Neural cell (in vitro differentiated cells): ENCODE measurements around the gene MFRP. TPM values are rescaled to one million over a fixed set of nuclear protein-coding genes. Genes with fewer than 3 reads are reported as not detected.

Source experiments
- H2AFZ ChIP-seq: fragments of 200-600, 300-800 bp; sonication (generic), shearing (Covaris generic); 2 replicates; pipeline ENCODE4 v1.6.0; 2014; ENCODE audit warnings: low read depth, mild to moderate bottlenecking, antibody characterized with exemption, low read length, moderate library complexity
- H3F3A ChIP-seq: fragments of 200-600 bp; shearing (Covaris generic); 2 replicates; pipeline ENCODE4 v1.6.1; 2016; ENCODE audit warnings: mild to moderate bottlenecking, moderate library complexity, mixed read lengths, antibody characterized with exemption, low read length; ENCODE audit not compliant: insufficient read depth, poor library complexity, severe bottlenecking
- H3K27ac ChIP-seq: fragments of 200-600, 300-800 bp; sonication (generic), shearing (Covaris generic); 2 replicates; pipeline ENCODE4 v1.5.1; 2014; ENCODE audit warnings: mild to moderate bottlenecking, low read length, moderate library complexity
- H3K27me3 ChIP-seq: fragments of 300-800, 200-600 bp; sonication (generic), shearing (Covaris generic); 2 replicates; pipeline ENCODE4 v1.6.0; 2014; ENCODE audit warnings: mild to moderate bottlenecking, low read depth, low read length, moderate library complexity; ENCODE audit not compliant: insufficient read depth
- H3K36me3 ChIP-seq: fragments of 300-800, 200-600 bp; sonication (generic), shearing (Covaris generic); 2 replicates; pipeline ENCODE4 v1.5.1; 2014; ENCODE audit warnings: mild to moderate bottlenecking, antibody characterized with exemption, low read length, moderate library complexity; ENCODE audit not compliant: insufficient read depth
- H3K4me2 ChIP-seq: fragments of 300-800, 200-600 bp; sonication (generic), shearing (Covaris generic); 2 replicates; pipeline ENCODE4 v1.6.0; 2014; ENCODE audit warnings: mild to moderate bottlenecking, low read length
- H3K4me3 ChIP-seq: fragments of 300-800, 200-600 bp; sonication (generic), shearing (Covaris generic); 2 replicates; pipeline ENCODE4 v1.5.1; 2014; ENCODE audit warnings: mild to moderate bottlenecking, low read length, moderate library complexity
- H3K79me2 ChIP-seq: fragments of 200-600 bp; shearing (Covaris generic); replicated peaks from 2 replicates; pipeline ENCODE4 v1.6.0; 2014; ENCODE audit warnings: mild to moderate bottlenecking, low read length, moderate library complexity; ENCODE audit not compliant: insufficient read depth
- H3K9ac ChIP-seq: fragments of 300-800, 200-600 bp; sonication (generic), shearing (Covaris generic); 2 replicates; pipeline ENCODE4 v1.6.1; 2016; ENCODE audit warnings: mild to moderate bottlenecking, low read length, mixed read lengths
- H3K9me2 ChIP-seq: fragments of 200-600 bp; shearing (Covaris generic); 2 replicates; pipeline ENCODE4 v1.6.1; 2016; ENCODE audit warnings: mild to moderate bottlenecking, low read length, mixed read lengths; ENCODE audit not compliant: insufficient read depth
- H3K9me3 ChIP-seq: fragments of 200-600, 300-800 bp; sonication (generic), shearing (Covaris generic); 2 replicates; pipeline ENCODE4 v1.6.1; 2016; ENCODE audit warnings: mild to moderate bottlenecking, mixed run types, low read length, moderate library complexity, mixed read lengths
- H4K20me1 ChIP-seq: fragments of 200-600 bp; shearing (Covaris generic); 2 replicates; pipeline ENCODE4 v1.6.1; 2016; ENCODE audit warnings: mild to moderate bottlenecking, mixed run types; ENCODE audit not compliant: insufficient read depth
- CTCF ChIP-seq: fragments of 450-650 bp; IDR thresholded peaks from 2 replicates; pipeline ENCODE4 v1.5.1; 2014; ENCODE audit warnings: antibody characterized with exemption, mild to moderate bottlenecking, moderate library complexity; ENCODE audit not compliant: poor library complexity, severe bottlenecking
- EP300 ChIP-seq: fragments of 450-650 bp; conservative IDR thresholded peaks from 2 replicates; pipeline ENCODE4 v1.6.1; 2014; ENCODE audit warnings: antibody characterized with exemption, mild to moderate bottlenecking, moderate library complexity; ENCODE audit not compliant: poor library complexity, severe bottlenecking
- EZH2 ChIP-seq: fragments of 200-600, 300-800 bp; shearing (Covaris generic), sonication (generic); IDR thresholded peaks from 2 replicates; pipeline ENCODE4 v1.6.1; 2014; ENCODE audit warnings: antibody characterized with exemption, low read length, borderline replicate concordance, mild to moderate bottlenecking; ENCODE audit not compliant: insufficient read depth, poor library complexity, severe bottlenecking
- MXI1 ChIP-seq: fragments of 450-650 bp; conservative IDR thresholded peaks from 2 replicates; pipeline ENCODE4 v1.6.1; 2014; ENCODE audit warnings: antibody characterized with exemption, mild to moderate bottlenecking; ENCODE audit not compliant: poor library complexity, severe bottlenecking
- POLR2AphosphoS5 ChIP-seq: IDR thresholded peaks from 2 replicates; pipeline ENCODE4 v1.6.1; 2012
- RAD21 ChIP-seq: fragments of 450-650 bp; conservative IDR thresholded peaks from 2 replicates; pipeline ENCODE4 v1.6.1; 2014; ENCODE audit warnings: antibody characterized with exemption, mild to moderate bottlenecking, moderate library complexity
- REST ChIP-seq: IDR thresholded peaks from 2 replicates; pipeline ENCODE4 v1.6.1; 2012; ENCODE audit warnings: borderline replicate concordance
- SMC3 ChIP-seq: fragments of 450-650 bp; conservative IDR thresholded peaks from 2 replicates; pipeline ENCODE4 v1.6.1; 2014; ENCODE audit warnings: antibody characterized with exemption, mild to moderate bottlenecking, moderate library complexity; ENCODE audit not compliant: poor library complexity
- TAF1 ChIP-seq: IDR thresholded peaks from 2 replicates; pipeline ENCODE4 v1.6.1; 2012; ENCODE audit warnings: low read depth
- polyA plus RNA-seq: library from polyadenylated mRNA; depleted of rRNA; stranded (reverse); fragments of >200 nt; gene quantifications from 2 replicates; pipeline ENCODE4 v1.2.3, GENCODE V29; 2014

MFRP gene
- polyA plus RNA-seq, 1 donor from 2014 or later, result not detected

GRCh38 chr11:119372260-119373058, 26.0 kb upstream of the MFRP start:
- TF ChIP-seq EP300, result no peak
- TF ChIP-seq CTCF, result no peak
- no peak for TF ChIP-seq RAD21
- no peak for TF ChIP-seq SMC3
- TF ChIP-seq MXI1, result no peak
- TF ChIP-seq POLR2AphosphoS5, result no peak
- no peak for TF ChIP-seq EZH2
- no peak for TF ChIP-seq TAF1
- TF ChIP-seq REST, result no peak
- no peak overlapping the region for H3K4me3 ChIP-seq
- H3K27ac ChIP-seq, result no peak overlapping the region

DNA sequence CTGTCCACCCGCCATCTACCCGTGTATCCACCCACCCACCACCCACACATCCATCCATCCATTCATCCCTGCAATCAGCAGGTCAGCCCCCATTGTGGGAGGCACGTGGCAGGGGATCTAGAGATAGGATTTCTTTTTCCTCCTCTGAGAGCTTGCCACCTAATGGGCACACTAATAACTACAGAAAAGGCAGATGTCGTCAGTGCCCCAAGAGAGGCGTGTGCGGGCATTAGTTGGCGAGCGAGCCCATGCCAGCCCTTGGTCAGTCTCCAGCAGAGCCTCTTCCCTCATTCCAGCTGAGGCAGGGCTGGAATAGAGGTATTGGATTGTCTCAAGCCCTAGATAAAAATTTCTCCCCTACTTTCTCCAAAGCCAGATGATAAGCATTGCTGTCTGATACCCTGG, 25.3 kb upstream of the MFRP start:
- Histone ChIP-seq H4K20me1 (no peaks in the 10 kb centered on the region), H3K36me3 (no peaks in the 10 kb centered on the region), H2AFZ (no peak overlapping the region), H3K27me3 (no peaks in the 10 kb centered on the region), H3K27ac (no peak overlapping the region), H3K4me3 (no peak overlapping the region), H3K4me2 (no peak overlapping the region), H3F3A (no peaks in the 10 kb centered on the region), H3K9ac (no peak overlapping the region), H3K9me2 (no peaks in the 10 kb centered on the region), H3K79me2 (no peaks in the 10 kb centered on the region), H3K9me3 (no peaks in the 10 kb centered on the region)
- TF ChIP-seq RAD21 (peak; percentile 30), REST (no peak), SMC3 (no peak), CTCF (peak; percentile 42)

More at GRCh38 chr11:119372260-119373058, 26.0 kb upstream of the MFRP start:
- H3F3A ChIP-seq, result no peaks in the 10 kb centered on the region
- H3K79me2 ChIP-seq, result no peaks in the 10 kb centered on the region
- H3K4me2 ChIP-seq, result no peak overlapping the region
- H3K9ac ChIP-seq, result no peak overlapping the region
- no peaks in the 10 kb centered on the region for H3K9me3 ChIP-seq
- no peaks in the 10 kb centered on the region for H3K36me3 ChIP-seq
- no peaks in the 10 kb centered on the region for H3K9me2 ChIP-seq
- no peaks in the 10 kb centered on the region for H4K20me1 ChIP-seq
- H3K27me3 ChIP-seq, result no peaks in the 10 kb centered on the region
- no peak overlapping the region for H2AFZ ChIP-seq
